SIG-M5 (cell line): ENCODE data around the gene ECM2.

Experiments used
- DNase-seq: peaks from one replicate; lab custom pipeline; 2025; lab: John Stamatoyannopoulos, UW

The ECM2 gene

DNA sequence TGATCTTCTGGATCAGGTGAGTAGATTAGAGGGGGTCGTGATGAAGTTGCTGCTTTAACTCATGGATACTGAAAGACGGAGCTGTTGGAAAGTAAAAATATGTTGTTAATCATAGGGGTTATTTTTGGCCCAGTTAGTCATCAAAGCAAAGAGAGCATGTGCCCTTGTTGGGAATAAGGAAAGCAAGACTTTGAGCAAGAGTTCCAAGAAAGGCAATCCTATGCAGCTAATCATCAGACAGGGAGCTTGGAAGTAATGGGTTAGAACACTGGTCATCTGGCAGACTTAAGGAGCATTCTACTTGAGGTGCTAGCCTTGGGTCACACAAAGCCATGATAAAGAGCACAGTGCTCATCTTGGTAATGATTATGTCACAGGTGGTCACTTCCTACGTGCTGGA is 71.8 kb downstream of the ECM2 start:
- DNase-seq, result no peak

- DNase-seq, result no peak
Measured at GRCh38 chr9:92463387-92463786, 72.4 kb downstream of the ECM2 start.

DNA sequence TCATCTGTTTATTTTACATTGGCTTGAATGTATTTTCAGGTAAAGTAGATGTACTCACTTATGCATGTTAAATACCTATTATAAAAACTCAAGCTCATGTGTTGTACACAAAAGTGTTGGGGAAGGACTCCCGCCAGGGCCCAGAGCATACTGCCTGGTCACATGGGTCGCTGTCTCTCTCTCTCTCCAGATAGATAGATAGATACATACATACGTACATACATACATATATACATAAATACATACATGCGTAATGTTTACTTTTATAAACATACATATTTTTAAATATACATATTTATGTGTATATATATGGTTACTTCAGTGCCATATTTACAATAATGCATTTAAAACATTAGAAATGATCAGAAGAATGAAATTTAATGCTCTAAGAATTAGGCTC is 78.2 kb downstream of the ECM2 start:
- no peak for DNase-seq

GRCh38 chr9:92455217-92455616 is 80.6 kb downstream of the ECM2 start:
- no peak for DNase-seq

- no peak for DNase-seq
Measured at GRCh38 chr9:92446536-92446935, 89.3 kb downstream of the ECM2 start.
